ENCODE data around the gene NFKB2. TPM values are rescaled to one million over a fixed set of nuclear protein-coding genes. Genes with fewer than 3 reads are reported as not detected.

Gene NFKB2
- total RNA-seq, 2 donors from 2014 or later = 22.5 to 40.4 TPM

DNA sequence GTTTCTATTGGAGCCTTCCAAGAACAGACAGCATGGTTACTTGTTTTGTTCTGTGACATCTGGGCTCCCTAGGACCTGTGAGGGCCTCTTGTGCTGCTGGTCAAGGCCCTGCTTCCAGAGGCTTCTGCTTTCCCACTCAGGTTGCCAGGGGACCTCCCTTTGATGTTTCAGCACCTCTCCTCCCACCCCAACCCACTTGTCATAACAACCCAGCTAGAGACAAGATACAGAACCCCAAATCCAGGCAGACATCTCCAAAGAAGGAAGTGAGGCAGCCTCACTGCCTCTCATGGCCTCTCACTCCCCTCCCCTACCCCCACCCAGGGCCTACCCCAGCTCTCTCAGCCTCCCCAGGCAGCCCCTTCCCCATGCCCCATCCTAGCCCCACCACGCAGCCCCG is 11.3 kb downstream of the NFKB2 start:
- DNase-seq (ENCODE audit: low spot score) = no peak
- H3K4me1 ChIP-seq (replicated peaks) = no peaks in the 10 kb centered on the region
- TF ChIP-seq POLR2A (IDR thresholded peaks at IDR 0.05) (no peak), POLR2AphosphoS5 (IDR thresholded peaks at IDR 0.05) (no peak)
- TF ChIP-seq, protein P1, sequence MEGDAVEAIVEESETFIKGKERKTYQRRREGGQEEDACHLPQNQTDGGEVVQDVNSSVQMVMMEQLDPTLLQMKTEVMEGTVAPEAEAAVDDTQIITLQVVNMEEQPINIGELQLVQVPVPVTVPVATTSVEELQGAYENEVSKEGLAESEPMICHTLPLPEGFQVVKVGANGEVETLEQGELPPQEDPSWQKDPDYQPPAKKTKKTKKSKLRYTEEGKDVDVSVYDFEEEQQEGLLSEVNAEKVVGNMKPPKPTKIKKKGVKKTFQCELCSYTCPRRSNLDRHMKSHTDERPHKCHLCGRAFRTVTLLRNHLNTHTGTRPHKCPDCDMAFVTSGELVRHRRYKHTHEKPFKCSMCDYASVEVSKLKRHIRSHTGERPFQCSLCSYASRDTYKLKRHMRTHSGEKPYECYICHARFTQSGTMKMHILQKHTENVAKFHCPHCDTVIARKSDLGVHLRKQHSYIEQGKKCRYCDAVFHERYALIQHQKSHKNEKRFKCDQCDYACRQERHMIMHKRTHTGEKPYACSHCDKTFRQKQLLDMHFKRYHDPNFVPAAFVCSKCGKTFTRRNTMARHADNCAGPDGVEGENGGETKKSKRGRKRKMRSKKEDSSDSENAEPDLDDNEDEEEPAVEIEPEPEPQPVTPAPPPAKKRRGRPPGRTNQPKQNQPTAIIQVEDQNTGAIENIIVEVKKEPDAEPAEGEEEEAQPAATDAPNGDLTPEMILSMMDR (IDR thresholded peaks at IDR 0.05) = no peak
- no peaks in the 10 kb centered on the region for H3K9me3 ChIP-seq
- H3K4me3 ChIP-seq = no peak overlapping the region
- H3K27ac ChIP-seq = no peak overlapping the region
- peaks cover 2% of the 10 kb centered on the region for H3K27me3 ChIP-seq (replicated peaks; ENCODE audit: insufficient read depth)
- intact Hi-C loops (cut with DNase I) = no loop called here
- WGBS = 80% methylated on average over 2 of the region's 2 CpGs
- no peaks in the 10 kb centered on the region for H3K36me3 ChIP-seq

DNA sequence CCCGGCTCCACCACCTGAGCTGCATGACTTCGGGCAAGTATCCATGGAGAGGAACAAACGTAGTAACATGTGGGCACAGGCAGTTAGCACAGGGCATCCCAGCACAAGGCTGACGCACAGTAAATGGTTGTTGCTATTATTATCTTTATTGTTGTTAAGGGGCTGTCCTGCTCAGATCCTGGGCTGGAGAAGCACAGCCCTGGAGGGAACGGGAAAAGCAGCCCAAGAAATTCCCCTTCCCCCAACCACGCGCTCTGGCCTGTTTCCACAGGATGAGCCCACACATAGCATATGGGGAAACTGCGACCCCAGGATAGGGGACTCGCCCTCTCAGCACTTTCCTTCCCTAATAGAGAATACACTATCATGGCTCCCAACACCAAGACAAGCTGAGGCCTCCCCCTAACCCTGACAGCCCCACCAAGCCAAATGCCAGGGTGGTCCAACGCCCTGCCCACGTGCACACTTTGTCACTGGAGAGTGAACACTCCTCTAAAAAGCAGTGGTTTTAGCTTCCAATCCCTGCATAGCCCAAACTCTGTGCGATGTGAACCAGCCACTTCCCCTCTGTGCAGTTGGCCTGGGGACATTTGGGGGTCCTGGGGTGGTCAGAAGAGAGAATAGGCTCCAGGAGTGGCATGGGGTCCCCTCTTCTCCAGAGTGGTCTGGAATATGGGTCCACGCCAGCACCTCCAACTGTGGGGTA is 12.1 kb downstream of the NFKB2 start:
- H3K9me3 ChIP-seq = no peaks in the 10 kb centered on the region
- TF ChIP-seq POLR2AphosphoS5 (IDR thresholded peaks at IDR 0.05) (no peak), POLR2A (IDR thresholded peaks at IDR 0.05) (no peak)
- TF ChIP-seq, protein P1 (IDR thresholded peaks at IDR 0.05) = no peak
- H3K27ac ChIP-seq = no peak overlapping the region
- H3K36me3 ChIP-seq = no peaks in the 10 kb centered on the region
- H3K27me3 ChIP-seq (replicated peaks; ENCODE audit: insufficient read depth) = peaks cover 2% of the 10 kb centered on the region
- intact Hi-C loops (cut with DNase I) = no loop called here
- H3K4me3 ChIP-seq = no peak overlapping the region
- no peak for DNase-seq (ENCODE audit: low spot score)
- no peaks in the 10 kb centered on the region for H3K4me1 ChIP-seq (replicated peaks)
- 77% methylated on average over 13 of the region's 13 CpGs for WGBS

- intact Hi-C loops (cut with DNase I) = no loop called here
- WGBS = 66% methylated on average over 11 of the region's 14 CpGs
- H3K36me3 ChIP-seq = no peaks in the 10 kb centered on the region
- no peaks in the 10 kb centered on the region for H3K4me1 ChIP-seq (replicated peaks)
- peak overlapping the region; percentile 22 to 36 for H3K4me3 ChIP-seq
- H3K27ac ChIP-seq = no peak overlapping the region
- peaks cover 6% of the 10 kb centered on the region for H3K27me3 ChIP-seq (replicated peaks; ENCODE audit: insufficient read depth)
- no peak for DNase-seq (ENCODE audit: low spot score)
- H3K9me3 ChIP-seq = no peaks in the 10 kb centered on the region
- TF ChIP-seq POLR2A (IDR thresholded peaks at IDR 0.05) (no peak), POLR2AphosphoS5 (IDR thresholded peaks at IDR 0.05) (no peak)
- TF ChIP-seq, protein P1 (IDR thresholded peaks at IDR 0.05) = no peak
Measured at GRCh38 chr10:102408131-102408727, 12.7 kb downstream of the NFKB2 start.

- WGBS = 3% methylated on average over 33 of the region's 103 CpGs
- intact Hi-C loops (cut with DNase I) = no loop called here
- H3K4me1 ChIP-seq (replicated peaks) = no peaks in the 10 kb centered on the region
- no peaks in the 10 kb centered on the region for H3K36me3 ChIP-seq
- H3K4me3 ChIP-seq = peak overlapping the region; percentile 22 to 36
- no peaks in the 10 kb centered on the region for H3K9me3 ChIP-seq
- no peak for DNase-seq (ENCODE audit: low spot score)
- TF ChIP-seq POLR2A (IDR thresholded peaks at IDR 0.05) (no peak), POLR2AphosphoS5 (IDR thresholded peaks at IDR 0.05) (no peak)
- TF ChIP-seq, protein P1 (IDR thresholded peaks at IDR 0.05) = no peak
- peaks cover 6% of the 10 kb centered on the region for H3K27me3 ChIP-seq (replicated peaks; ENCODE audit: insufficient read depth)
- no peak overlapping the region for H3K27ac ChIP-seq
Measured at GRCh38 chr10:102408728-102409603, 13.5 kb downstream of the NFKB2 start.
